Mucosa of rectum (tissue), 2 donors: ENCODE measurements around the gene PTGIS.

Experiments used
- H3K27ac ChIP-seq, 2 donors: one replicate each; pipeline ENCODE4 v1.7.0; 2013; ENCODE audit warnings: inconsistent platforms in 2 of 2, low read depth in 2 of 2, low read length in 2 of 2
- H3K27me3 ChIP-seq, 2 donors: one replicate each; pipeline ENCODE4 v1.7.0; 2013; ENCODE audit warnings: low read length in 2 of 2; ENCODE audit not compliant: control insufficient read depth in 2 of 2, insufficient read depth in 2 of 2
- H3K36me3 ChIP-seq, 2 donors: one replicate each; pipeline ENCODE4 v1.7.0; 2013; ENCODE audit warnings: low read length in 2 of 2; ENCODE audit not compliant: control insufficient read depth in 2 of 2, insufficient read depth in 2 of 2
- H3K4me1 ChIP-seq, 2 donors: one replicate each; pipeline ENCODE4 v1.7.0; 2013; ENCODE audit warnings: low read length in 2 of 2, mild to moderate bottlenecking in 1 of 2; ENCODE audit not compliant: control insufficient read depth in 2 of 2, insufficient read depth in 2 of 2
- H3K4me3 ChIP-seq, 2 donors: one replicate each; pipeline ENCODE4 v1.7.0; 2013; ENCODE audit warnings: low read length in 2 of 2
- H3K9ac ChIP-seq, 2 donors: one replicate each; pipeline ENCODE4 v1.7.0; 2013; ENCODE audit warnings: low read length in 2 of 2, low read depth in 1 of 2, mild to moderate bottlenecking in 1 of 2
- H3K9me3 ChIP-seq, 2 donors: one replicate each; pipeline ENCODE4 v1.7.0; 2013; ENCODE audit warnings: low read length in 2 of 2; ENCODE audit not compliant: control insufficient read depth in 2 of 2
- donor health status: healthy.
- donor health status: Normal muscosa, but diverticular disease.

PTGIS gene

GRCh38 chr20:49595811-49596561 is 28.0 kb upstream of the PTGIS start:
- Histone ChIP-seq H3K4me1 (peaks cover 5 to 8% of the 10 kb centered on the region in 2 donors), H3K4me3 (no peak overlapping the region), H3K9me3 (no peaks in the 10 kb centered on the region), H3K27ac (peak overlapping the region in 1 of 2 donors; percentile 40), H3K27me3 (no peaks in the 10 kb centered on the region), H3K36me3 (no peaks in the 10 kb centered on the region), H3K9ac (no peak overlapping the region)

DNA sequence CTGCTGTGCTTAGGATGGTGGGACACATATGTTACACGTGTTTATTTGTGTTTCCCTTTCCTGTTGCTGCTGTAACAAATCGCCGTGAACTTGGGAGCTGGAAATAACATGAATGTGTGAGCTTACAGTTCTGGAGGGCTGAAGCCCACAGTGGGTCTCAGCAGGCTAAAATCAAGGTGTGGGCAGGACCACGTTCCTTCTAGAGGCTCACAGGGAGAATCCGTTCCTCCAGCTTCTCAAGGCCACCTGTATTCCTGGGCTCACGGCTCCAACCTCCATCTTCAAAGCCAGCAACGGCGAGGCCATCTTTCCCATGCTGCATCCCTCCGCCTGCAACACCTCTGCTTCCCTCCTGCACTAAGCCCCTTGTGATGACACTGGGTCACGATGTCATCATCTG is 27.4 kb upstream of the PTGIS start:
- Histone ChIP-seq H3K9me3 (no peaks in the 10 kb centered on the region), H3K4me1 (peaks cover 5 to 8% of the 10 kb centered on the region in 2 donors), H3K9ac (no peak overlapping the region), H3K27me3 (no peaks in the 10 kb centered on the region), H3K36me3 (no peaks in the 10 kb centered on the region), H3K4me3 (no peak overlapping the region), H3K27ac (no peak overlapping the region)

DNA sequence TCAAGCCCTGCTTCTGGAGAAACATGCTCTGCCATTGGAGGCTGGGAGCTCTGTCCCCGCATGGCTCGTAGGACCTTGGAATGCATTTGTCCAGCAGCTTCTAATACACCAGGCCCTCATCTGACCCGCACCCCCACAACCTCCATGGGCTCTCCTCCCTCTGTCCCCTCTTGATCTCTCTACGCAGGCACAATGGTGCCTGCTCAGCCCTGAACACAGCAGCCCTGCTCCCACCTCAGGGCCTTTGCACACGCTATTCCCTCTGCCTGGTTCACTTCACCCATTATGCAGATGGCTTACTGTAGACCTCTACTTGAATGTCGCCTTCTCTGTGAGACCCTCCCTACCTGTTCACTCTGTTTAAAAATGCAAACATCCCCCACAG is 27.0 kb upstream of the PTGIS start:
- no peaks in the 10 kb centered on the region for H3K9me3 ChIP-seq
- H3K4me1 ChIP-seq: peaks cover 5 to 8% of the 10 kb centered on the region in 2 donors
- H3K27ac ChIP-seq: peak overlapping the region; percentile 13 to 56
- H3K36me3 ChIP-seq: no peaks in the 10 kb centered on the region
- H3K9ac ChIP-seq: no peak overlapping the region
- no peaks in the 10 kb centered on the region for H3K27me3 ChIP-seq
- H3K4me3 ChIP-seq: no peak overlapping the region

- no peak overlapping the region for H3K9ac ChIP-seq
- peaks cover 5 to 8% of the 10 kb centered on the region in 2 donors for H3K4me1 ChIP-seq
- peak overlapping the region; percentile 49 to 56 for H3K27ac ChIP-seq
Observed at GRCh38 chr20:49594143-49594930, 26.4 kb upstream of the PTGIS start.

GRCh38 chr20:49593466-49594142 is 25.7 kb upstream of the PTGIS start:
- H3K4me1 ChIP-seq: peaks cover 5 to 8% of the 10 kb centered on the region in 2 donors
- no peaks in the 10 kb centered on the region for H3K36me3 ChIP-seq
- no peaks in the 10 kb centered on the region for H3K9me3 ChIP-seq
- H3K27me3 ChIP-seq: no peaks in the 10 kb centered on the region
- H3K9ac ChIP-seq: no peak overlapping the region
- H3K4me3 ChIP-seq: no peak overlapping the region
- peak overlapping the region; percentile 49 to 52 for H3K27ac ChIP-seq

More at GRCh38 chr20:49594143-49594930, 26.4 kb upstream of the PTGIS start:
- H3K36me3 ChIP-seq: no peaks in the 10 kb centered on the region
- H3K9me3 ChIP-seq: no peaks in the 10 kb centered on the region
- no peaks in the 10 kb centered on the region for H3K27me3 ChIP-seq
- H3K4me3 ChIP-seq: no peak overlapping the region

- no peaks in the 10 kb centered on the region for H3K9me3 ChIP-seq
- H3K4me1 ChIP-seq: peaks cover 5 to 8% of the 10 kb centered on the region in 2 donors
- no peaks in the 10 kb centered on the region for H3K27me3 ChIP-seq
- no peak overlapping the region for H3K4me3 ChIP-seq
- H3K36me3 ChIP-seq: no peaks in the 10 kb centered on the region
- H3K27ac ChIP-seq: no peak overlapping the region
- no peak overlapping the region for H3K9ac ChIP-seq
Observed at GRCh38 chr20:49592120-49592519, 24.2 kb upstream of the PTGIS start.

DNA sequence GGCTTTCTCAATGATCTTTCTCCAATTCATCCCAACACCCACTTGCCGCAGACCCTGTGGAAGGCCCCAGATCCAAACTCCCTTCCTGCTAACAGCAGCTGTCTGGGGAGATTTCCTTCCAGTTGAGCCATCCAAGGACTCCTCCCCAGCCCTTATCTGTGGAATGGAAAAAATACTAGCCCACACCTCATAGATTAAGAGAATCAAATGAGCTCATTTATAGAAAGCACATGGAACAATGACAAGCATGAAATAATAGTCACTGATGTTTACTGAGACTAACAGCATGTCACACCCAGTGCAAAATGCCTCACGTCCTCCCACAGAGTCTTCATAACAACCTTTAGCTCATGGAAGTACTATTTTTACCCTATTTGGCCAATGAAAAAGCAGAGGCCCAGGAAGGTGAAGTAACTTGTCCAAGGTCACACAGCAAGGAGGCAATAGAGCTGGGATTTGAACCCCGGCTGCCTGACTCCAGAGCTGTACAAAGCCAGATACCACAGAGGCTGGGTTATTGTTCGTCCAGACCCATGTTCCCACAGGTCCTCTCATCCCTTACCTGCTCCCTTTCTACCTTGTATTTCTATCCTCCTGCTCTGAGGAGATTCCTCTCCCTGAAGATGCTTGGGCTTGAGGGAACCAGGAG is 23.4 kb upstream of the PTGIS start:
- no peaks in the 10 kb centered on the region for H3K9me3 ChIP-seq
- H3K27ac ChIP-seq: no peak overlapping the region
- H3K9ac ChIP-seq: no peak overlapping the region
- H3K4me1 ChIP-seq: peaks cover 5 to 8% of the 10 kb centered on the region in 2 donors
- no peaks in the 10 kb centered on the region for H3K27me3 ChIP-seq
- no peak overlapping the region for H3K4me3 ChIP-seq
- H3K36me3 ChIP-seq: no peaks in the 10 kb centered on the region

DNA sequence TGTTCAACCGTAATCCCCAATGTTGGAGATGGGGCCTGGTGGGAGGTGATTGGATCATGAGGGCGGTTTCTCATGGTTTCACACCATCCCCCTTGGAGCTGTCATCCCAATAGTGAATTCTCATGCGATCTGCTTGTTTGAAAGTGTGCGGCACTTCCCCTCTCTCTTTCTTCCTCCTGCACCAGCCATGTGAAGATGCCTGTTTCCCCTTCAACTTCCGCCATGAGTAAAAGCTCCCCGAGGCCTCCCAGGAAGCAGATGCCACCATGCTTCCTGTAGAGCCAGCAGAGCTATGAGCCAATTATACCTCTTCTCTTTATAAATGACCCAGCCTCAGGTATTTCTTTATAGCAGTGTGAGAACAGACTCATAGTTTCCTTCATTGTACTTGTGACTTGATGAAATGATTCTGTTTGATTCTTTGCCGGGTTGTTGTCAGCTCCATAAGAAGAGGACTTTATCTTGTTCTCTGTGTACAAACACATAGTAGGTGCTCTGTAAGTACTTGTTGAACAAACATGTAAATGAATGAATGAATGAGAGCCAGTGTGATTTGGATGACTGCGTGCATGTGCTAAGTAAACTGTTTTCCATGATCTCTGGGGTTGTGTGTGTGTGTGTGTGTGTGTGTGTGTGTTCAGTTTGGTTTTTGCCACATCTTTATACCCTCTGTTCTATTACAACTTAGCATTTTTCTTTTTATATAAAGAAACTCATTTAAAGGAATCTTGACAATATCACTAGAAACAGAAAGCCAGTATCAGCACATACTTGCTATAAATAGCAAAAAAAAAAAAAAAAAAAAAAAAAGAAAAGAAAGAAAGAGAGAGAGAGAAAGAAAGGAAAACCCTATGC is 22.5 kb upstream of the PTGIS start:
- Histone ChIP-seq H3K27me3 (no peaks in the 10 kb centered on the region), H3K9ac (no peak overlapping the region), H3K4me1 (peaks cover 3 to 8% of the 10 kb centered on the region in 2 donors), H3K4me3 (no peak overlapping the region), H3K36me3 (no peaks in the 10 kb centered on the region), H3K27ac (no peak overlapping the region), H3K9me3 (no peaks in the 10 kb centered on the region)

DNA sequence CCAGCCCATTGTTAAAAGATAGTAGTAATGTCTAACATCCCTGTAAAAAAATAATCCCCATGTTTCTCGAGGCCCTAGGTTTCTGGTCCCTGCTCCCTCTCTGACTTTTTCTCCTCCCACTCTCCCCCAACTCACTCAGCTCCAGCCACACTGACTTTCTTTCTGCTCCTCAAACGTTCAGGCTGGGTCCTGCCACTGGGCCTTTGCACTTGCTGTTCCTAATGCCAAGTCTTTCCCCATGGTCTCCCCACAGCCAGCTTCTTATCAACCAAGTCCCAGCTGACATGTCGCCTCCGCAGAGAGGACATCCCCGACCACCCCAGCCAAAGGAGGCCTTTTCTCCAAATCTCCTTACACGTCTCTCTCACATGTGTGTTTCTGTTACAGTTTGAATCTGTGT is 21.8 kb upstream of the PTGIS start:
- H3K9me3 ChIP-seq: no peaks in the 10 kb centered on the region
- no peaks in the 10 kb centered on the region for H3K27me3 ChIP-seq
- no peak overlapping the region for H3K9ac ChIP-seq
- H3K4me1 ChIP-seq: peaks cover 5 to 9% of the 10 kb centered on the region in 2 donors
- H3K27ac ChIP-seq: no peak overlapping the region
- no peaks in the 10 kb centered on the region for H3K36me3 ChIP-seq
- H3K4me3 ChIP-seq: no peak overlapping the region
